DMS53 (cell line): ENCODE data around the gene CBX1.

ENCODE experiments used
- DNase-seq: peaks from one replicate; lab custom pipeline; 2025; lab: John Stamatoyannopoulos, UW

The CBX1 gene

DNA sequence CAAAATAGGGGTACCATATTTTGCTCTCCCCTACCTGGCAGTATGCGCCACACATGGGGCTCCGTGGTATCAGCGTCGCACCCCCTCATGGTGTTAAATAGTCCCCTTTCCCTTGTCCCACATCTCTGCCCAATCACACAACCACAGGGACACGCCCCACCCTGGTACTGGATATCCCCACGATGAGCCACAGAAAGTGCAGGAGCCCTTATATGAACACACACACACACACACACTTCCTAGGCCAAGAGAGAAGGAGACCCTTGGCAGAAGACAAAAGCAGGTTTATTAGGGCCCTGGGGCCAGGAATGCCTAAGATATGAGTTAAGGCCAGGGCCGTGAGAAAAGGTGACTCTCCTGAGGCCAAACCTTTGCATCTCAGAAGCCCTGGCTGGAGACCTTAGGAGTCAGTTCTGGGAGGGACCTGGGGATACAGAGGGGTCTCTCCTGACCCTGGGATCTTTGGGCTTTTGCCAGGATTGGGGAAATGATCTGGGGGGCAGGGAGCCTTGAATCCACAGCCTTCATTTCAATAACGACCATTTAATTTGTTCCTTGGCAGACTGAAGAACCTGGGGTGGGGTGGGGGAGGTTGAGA, 75.3 kb downstream of the CBX1 start:
- peak; percentile 62 for DNase-seq

GRCh38 chr17:48025040-48025903, 76.0 kb downstream of the CBX1 start:
- peak; percentile 99 for DNase-seq

GRCh38 chr17:48024149-48025039, 76.9 kb downstream of the CBX1 start:
- peak; percentile 89 for DNase-seq

- peak; percentile 95 for DNase-seq
Measured at GRCh38 chr17:48023400-48024148, 77.7 kb downstream of the CBX1 start.

DNA sequence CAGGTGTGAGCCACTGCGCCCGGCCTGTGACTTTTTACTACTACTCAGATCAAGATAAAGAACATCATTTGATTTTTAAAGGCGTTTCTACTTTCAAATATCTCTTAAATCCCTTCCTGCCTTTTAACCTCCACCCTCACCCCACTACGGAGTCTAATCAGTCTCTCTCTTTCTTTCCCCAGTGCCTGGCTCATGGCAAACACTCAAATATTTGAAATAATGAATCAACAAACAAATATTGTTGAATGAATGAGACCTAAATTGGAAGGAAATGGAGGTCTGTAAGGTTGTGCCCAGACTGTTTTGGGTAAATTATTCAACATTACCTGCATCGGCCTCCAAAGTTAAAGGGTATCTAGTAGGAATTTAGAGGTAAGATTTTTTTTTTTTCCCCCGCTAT, 78.4 kb downstream of the CBX1 start:
- peak; percentile 32 for DNase-seq

GRCh38 chr17:48021934-48022333, 79.3 kb downstream of the CBX1 start:
- DNase-seq: no peak
